NCI-H146 treated with DMSO at 0.1 percent for 48 hours (cell line): ENCODE data around the gene PXYLP1.

Experiments used
- DNase-seq: peaks from one replicate; lab custom pipeline; 2025; ENCODE audit not compliant: unreplicated experiment; lab: John Stamatoyannopoulos, UW

Gene PXYLP1

GRCh38 chr3:141246958-141247301, 15.3 kb downstream of the PXYLP1 start:
- no peak for DNase-seq

- DNase-seq = no peak
These were observed 16.4 kb downstream of the PXYLP1 start for GRCh38 chr3:141248064-141248463.

GRCh38 chr3:141249041-141249440, 17.4 kb downstream of the PXYLP1 start:
- DNase-seq = no peak

DNA sequence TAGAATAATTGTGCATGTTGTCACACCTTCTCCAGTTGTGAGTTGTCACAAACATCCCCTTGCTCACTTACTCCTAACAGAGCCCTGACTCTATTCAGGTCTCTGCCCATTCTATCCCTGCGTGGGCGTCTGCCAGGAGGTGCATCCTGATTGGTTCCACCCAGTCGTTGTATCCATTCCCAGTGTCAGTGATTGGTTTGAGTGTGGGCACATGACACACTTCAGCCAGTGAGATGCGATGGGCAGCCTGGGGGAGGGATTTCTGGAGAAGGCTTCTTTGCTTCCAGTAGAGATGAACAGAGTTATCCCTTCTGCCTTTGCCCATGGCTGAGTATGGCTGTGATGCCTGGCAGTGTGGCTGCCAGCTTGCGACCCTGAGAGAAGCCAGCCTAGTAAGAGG, 18.7 kb downstream of the PXYLP1 start:
- DNase-seq = no peak

DNA sequence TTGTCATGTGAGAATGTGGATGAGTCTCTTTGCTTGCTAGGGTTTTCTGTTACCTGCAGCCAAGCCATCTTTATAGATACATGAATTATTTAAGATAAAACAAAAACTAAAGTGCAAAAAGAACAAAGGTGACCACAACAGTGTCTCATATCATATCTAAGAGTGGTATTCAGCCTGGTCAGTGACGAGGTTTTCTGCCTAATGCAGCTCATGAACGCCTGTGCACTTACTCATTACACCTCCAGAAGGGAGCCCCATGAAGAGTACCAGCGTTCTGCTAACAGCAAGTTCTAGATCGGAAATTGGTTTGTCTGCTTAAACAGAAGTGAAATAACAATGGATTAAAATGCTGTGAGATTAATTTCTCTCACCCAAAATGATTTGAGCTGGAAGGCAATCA, 19.2 kb downstream of the PXYLP1 start:
- DNase-seq = no peak

DNA sequence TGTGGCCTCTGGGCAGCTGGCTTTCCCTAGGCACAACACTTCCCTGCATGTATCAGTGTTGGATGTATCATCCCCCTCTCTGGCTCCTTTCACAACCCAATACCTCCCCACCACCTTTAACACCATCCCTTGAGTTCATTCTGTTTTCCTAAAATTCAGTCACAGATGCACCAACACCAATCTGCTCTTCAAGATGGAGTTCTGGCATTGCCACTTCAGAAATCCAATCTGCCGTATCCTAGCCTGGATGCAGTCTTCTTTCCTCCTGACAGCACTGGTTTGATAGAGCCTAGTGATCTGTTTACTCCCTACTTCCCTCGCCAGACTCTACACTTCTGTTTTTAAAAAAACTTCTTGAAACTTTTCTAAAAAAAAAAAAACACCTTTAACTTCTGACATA, 21.7 kb downstream of the PXYLP1 start:
- DNase-seq = no peak

- no peak for DNase-seq
These were observed 22.2 kb downstream of the PXYLP1 start for GRCh38 chr3:141253811-141254210.

DNA sequence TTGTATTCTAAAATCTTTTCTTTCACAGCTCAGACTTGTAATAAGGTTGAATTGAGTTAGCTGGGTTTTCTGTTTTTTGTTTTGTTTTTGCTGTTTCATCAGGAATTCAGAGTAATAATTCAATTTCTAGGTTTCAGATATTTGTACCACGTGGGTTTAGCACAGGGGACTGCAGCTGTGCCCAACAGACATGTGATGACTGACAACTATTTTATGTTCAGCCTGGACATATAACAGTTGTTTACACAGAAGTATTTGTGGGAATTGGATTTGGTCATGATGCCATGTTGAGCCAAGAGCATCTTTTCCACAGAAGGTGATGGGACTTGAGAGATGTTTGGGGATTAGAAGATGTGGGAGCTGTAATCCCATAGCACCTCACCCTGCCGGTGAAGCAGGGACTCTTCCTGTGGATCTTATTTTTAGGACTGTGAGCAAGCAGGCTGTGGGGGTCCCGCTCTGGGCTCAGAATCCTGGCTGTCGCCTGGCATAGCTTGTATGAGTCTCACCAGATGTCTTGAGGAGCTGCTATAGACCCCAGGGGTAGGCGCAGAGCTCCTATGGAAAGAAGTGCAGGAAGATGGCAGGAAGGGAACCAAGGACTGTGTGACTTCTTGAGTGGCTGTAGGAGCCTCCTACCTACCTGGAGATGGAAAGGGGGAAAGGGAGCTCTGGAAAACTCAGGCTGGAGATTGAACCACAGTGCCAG, 23.7 kb downstream of the PXYLP1 start:
- no peak for DNase-seq

GRCh38 chr3:141255846-141256261, 24.2 kb downstream of the PXYLP1 start:
- peak; percentile 40 for DNase-seq

DNA sequence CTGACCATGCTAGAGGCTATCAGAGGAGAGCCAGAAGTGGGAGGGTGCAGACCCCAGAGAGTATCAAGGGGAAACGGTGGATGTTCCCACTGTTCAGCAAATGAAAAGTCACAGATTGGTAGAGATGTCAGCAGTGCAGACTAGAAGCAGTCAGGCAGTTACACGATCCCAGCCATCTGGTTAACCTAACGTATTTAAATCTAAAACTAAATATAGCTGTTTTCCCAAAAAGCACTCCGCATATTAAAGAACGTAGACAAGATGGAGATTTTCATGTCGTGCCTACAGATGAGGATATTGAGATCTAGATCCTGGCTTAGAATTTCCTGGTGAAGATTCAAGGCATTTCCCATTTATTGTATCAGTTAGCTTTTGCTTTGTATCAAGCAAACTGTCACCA, 25.2 kb downstream of the PXYLP1 start:
- DNase-seq = no peak

- no peak for DNase-seq
These were observed 26.3 kb downstream of the PXYLP1 start for GRCh38 chr3:141257961-141258360.

- no peak for DNase-seq
These were observed 27.3 kb downstream of the PXYLP1 start for GRCh38 chr3:141258973-141259372.

DNA sequence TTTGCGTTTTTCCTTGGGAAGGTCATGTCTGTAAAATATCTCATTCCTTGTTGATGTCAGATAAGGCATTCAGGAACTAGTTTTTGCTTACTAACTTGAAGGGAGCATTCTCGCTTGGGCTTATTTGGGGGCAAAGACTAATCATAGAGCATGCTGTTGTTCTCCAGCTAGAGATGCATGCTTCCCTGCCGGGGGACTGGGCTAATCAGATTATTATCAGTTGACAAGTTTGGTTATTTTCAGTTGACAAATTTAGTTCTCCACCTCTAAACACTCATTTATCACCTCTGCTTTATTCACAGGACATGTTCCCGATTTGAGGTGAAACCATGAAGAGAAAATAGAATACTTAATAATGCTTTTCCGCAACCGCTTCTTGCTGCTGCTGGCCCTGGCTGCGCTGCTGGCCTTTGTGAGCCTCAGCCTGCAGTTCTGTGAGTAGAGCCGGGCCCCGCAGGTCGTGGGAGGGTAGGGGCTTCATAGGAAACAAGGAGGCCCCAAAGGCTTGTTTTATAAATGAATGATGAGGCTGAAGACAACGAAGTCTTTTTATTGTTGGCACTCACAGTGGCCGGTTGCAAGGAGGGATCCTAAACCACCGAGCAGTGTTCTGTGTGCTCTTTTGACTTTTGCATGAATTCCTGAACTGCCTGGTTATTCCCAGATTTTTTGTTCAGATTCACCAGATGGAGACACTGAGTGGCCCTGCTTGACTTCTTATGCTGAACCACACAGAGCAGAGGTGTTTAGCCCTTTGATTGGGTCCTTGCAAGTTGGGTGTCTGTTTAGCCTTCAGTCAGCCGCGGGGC, 28.4 kb downstream of the PXYLP1 start:
- DNase-seq = no peak

GRCh38 chr3:141260630-141260927, 29.0 kb downstream of the PXYLP1 start:
- DNase-seq = no peak

GRCh38 chr3:141261472-141262307, 30.1 kb downstream of the PXYLP1 start:
- no peak for DNase-seq

- DNase-seq = no peak
These were observed 30.7 kb downstream of the PXYLP1 start for GRCh38 chr3:141262308-141262705.

- no peak for DNase-seq
These were observed 34.6 kb downstream of the PXYLP1 start for GRCh38 chr3:141266186-141266585.

- no peak for DNase-seq
These were observed 35.4 kb downstream of the PXYLP1 start for GRCh38 chr3:141266797-141267555.

DNA sequence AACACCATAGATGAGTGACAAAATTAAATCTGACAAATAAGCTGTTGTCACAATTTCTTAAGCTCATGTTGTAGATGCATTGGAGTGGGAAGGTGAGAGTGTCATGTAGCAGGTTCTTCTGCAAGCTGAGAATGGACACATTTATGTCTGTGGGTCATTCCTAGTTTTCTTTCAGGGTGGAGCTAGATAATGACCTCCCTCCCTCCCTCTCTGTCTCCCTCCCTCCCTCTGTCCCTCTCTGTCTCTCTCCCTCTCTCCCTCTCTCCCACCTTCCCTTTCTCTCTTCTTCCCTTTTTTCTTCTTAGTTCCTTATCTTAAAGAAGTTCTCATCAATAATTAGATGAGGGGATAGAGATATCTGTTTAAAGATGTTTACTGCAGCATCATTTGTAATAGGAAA, 36.0 kb downstream of the PXYLP1 start:
- no peak for DNase-seq

- DNase-seq = no peak
These were observed 36.7 kb downstream of the PXYLP1 start for GRCh38 chr3:141268306-141268705.

DNA sequence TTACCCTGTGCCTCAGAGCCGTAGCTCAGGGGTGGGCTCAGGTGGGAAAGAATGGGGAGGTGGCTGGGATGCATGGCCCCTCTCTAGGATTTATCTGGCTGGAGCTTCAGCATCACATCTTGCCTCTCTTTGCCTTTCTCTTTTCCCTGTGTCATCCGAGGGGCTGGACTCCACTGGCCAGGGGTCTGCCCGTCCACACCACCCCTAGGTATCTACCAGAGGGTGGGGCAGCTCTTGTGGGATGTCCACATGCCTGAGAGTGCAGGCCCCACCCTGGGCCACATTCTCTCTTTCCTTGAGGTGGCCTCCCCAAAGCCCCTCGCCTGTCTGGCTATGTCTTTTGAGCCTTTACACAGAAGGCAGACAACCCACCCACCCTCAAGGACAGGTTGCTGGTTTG, 37.2 kb downstream of the PXYLP1 start:
- no peak for DNase-seq
